ENCODE data around the gene CBFA2T3. TPM values are rescaled to one million over a fixed set of nuclear protein-coding genes. Genes with fewer than 3 reads are reported as not detected.

The CBFA2T3 gene
- total RNA-seq, 1 experiment from 2014 or later, result 13.7 TPM

DNA sequence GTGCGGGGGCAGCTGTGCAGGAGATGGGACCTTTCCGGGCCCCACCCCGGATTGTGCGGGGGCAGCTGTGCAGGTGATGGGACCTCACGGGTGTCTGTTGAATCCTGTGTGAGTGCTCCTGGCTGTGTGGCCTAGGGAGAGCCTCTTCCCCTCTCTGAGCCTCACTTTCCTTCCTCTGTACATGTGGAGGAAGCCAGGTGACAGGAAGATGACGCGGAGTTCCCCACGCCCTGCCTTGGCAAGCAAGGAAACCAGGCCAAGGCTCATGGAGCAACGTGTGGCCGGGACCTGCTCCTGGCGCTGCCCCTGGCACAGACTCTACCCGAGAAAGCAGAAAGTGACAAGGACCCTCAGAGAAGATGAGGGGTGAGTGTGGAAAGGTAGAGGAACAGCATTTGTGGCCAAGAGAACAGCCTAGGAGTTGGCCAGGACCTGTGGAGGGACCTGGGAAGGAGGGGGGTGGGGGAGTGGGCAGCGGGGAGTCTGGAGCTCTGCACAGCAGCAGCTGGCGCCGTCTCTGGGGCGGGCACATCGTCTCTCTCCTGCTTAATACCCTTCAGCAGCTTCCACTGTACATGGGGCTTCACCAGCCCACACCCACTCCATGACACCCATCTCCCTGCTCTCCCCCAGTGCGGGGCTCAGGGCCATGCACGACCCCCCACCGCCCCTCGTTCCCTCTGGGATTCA is 72.2 kb downstream of the CBFA2T3 start:
- intact Hi-C loops (cut with micrococcal nuclease; ENCODE audit: unreplicated experiment), result no loop called here

DNA sequence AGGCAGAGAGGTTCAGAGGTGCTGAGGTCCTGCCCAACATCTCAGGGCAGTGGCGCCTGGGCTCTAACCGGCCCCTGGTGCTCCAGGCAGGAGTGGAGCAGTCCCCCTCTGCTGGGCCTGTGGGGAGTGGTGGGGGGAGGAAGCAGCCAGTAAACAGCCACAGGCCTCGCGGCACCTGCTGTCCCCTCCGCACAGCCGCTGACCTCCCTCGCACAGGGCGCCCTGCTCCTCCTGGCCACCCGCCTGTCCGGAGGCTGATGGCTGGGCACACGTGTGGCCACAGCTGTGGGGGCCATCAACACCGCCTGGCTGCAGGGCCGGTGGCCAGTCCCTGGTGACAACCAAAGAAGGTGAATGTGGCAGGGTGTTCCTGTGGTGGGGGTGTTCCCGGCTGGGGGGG is 73.7 kb downstream of the CBFA2T3 start:
- intact Hi-C loops (cut with micrococcal nuclease; ENCODE audit: unreplicated experiment) (no loop called here), in situ Hi-C loops (cut with HindIII; ENCODE audit: low pct_unique_long_range_greater_than_20kb, low sequenced_read_pairs) (no loop called here)
- BruUV-seq (replicated peaks), result no TSS peak
- Histone ChIP-seq H3K4me3 (ENCODE audit: low read depth in 2 of 2, low read length in 2 of 2) (no peak overlapping the region), H3K27me3 (ENCODE audit: control insufficient read depth, insufficient read depth, low read length) (no peaks in the 10 kb centered on the region), H3K36me3 (ENCODE audit: control insufficient read depth, insufficient read depth, low read length) (no peaks in the 10 kb centered on the region), H3K4me1 (ENCODE audit: control insufficient read depth, insufficient read depth, low read length) (peaks cover 6% of the 10 kb centered on the region; the same call in 1 of the 2 replicates), H3K9me3 (ENCODE audit: control insufficient read depth, insufficient read depth, low read depth, low read length) (no peaks in the 10 kb centered on the region), H3K27ac (ENCODE audit: low read length) (no peak overlapping the region)
- ChIA-PET POLR2A (no interaction called here), CTCF (no interaction called here)
- ATAC-seq, result no peak
- no peak for DNase-seq (ENCODE audit: low read depth, low spot score)
- no peak for TF ChIP-seq SIN3A (IDR thresholded peaks at IDR 0.05; ENCODE audit: borderline replicate concordance, insufficient read depth, low read depth, low read length)
- TF ChIP-seq, protein P1, sequence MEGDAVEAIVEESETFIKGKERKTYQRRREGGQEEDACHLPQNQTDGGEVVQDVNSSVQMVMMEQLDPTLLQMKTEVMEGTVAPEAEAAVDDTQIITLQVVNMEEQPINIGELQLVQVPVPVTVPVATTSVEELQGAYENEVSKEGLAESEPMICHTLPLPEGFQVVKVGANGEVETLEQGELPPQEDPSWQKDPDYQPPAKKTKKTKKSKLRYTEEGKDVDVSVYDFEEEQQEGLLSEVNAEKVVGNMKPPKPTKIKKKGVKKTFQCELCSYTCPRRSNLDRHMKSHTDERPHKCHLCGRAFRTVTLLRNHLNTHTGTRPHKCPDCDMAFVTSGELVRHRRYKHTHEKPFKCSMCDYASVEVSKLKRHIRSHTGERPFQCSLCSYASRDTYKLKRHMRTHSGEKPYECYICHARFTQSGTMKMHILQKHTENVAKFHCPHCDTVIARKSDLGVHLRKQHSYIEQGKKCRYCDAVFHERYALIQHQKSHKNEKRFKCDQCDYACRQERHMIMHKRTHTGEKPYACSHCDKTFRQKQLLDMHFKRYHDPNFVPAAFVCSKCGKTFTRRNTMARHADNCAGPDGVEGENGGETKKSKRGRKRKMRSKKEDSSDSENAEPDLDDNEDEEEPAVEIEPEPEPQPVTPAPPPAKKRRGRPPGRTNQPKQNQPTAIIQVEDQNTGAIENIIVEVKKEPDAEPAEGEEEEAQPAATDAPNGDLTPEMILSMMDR (IDR thresholded peaks at IDR 0.05), result no peak
- TF ChIP-seq POLR2AphosphoS5 (IDR thresholded peaks at IDR 0.05; ENCODE audit: low read depth, low read length), result no peak
- TF ChIP-seq, protein P2, sequence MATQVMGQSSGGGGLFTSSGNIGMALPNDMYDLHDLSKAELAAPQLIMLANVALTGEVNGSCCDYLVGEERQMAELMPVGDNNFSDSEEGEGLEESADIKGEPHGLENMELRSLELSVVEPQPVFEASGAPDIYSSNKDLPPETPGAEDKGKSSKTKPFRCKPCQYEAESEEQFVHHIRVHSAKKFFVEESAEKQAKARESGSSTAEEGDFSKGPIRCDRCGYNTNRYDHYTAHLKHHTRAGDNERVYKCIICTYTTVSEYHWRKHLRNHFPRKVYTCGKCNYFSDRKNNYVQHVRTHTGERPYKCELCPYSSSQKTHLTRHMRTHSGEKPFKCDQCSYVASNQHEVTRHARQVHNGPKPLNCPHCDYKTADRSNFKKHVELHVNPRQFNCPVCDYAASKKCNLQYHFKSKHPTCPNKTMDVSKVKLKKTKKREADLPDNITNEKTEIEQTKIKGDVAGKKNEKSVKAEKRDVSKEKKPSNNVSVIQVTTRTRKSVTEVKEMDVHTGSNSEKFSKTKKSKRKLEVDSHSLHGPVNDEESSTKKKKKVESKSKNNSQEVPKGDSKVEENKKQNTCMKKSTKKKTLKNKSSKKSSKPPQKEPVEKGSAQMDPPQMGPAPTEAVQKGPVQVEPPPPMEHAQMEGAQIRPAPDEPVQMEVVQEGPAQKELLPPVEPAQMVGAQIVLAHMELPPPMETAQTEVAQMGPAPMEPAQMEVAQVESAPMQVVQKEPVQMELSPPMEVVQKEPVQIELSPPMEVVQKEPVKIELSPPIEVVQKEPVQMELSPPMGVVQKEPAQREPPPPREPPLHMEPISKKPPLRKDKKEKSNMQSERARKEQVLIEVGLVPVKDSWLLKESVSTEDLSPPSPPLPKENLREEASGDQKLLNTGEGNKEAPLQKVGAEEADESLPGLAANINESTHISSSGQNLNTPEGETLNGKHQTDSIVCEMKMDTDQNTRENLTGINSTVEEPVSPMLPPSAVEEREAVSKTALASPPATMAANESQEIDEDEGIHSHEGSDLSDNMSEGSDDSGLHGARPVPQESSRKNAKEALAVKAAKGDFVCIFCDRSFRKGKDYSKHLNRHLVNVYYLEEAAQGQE (IDR thresholded peaks at IDR 0.05; ENCODE audit: insufficient read depth in 1 of 2, low read depth in 2 of 2, low read length in 1 of 2), result no peak
- TF ChIP-seq TCF7L2 (IDR thresholded peaks at IDR 0.05; ENCODE audit: low read depth, low read length), result no peak

More for the DNA sequence above, 72.2 kb downstream of the CBFA2T3 start:
- no peak for TF ChIP-seq TCF7L2 (IDR thresholded peaks at IDR 0.05; ENCODE audit: low read depth, low read length)
- TF ChIP-seq, protein P1 (IDR thresholded peaks at IDR 0.05), result no peak
- ChIA-PET POLR2A (no interaction called here), CTCF (no interaction called here)
- Histone ChIP-seq H3K27ac (ENCODE audit: low read length) (no peak overlapping the region), H3K9me3 (ENCODE audit: control insufficient read depth, insufficient read depth, low read depth, low read length) (no peaks in the 10 kb centered on the region), H3K36me3 (ENCODE audit: control insufficient read depth, insufficient read depth, low read length) (no peaks in the 10 kb centered on the region), H3K4me1 (ENCODE audit: control insufficient read depth, insufficient read depth, low read length) (peaks cover 6% of the 10 kb centered on the region; the same call in 1 of the 2 replicates), H3K27me3 (ENCODE audit: control insufficient read depth, insufficient read depth, low read length) (no peaks in the 10 kb centered on the region), H3K4me3 (ENCODE audit: low read depth in 2 of 2, low read length in 2 of 2) (no peak overlapping the region)
- ATAC-seq (no peak), DNase-seq (ENCODE audit: low read depth, low spot score) (no peak)
- in situ Hi-C loops (cut with HindIII; ENCODE audit: low pct_unique_long_range_greater_than_20kb, low sequenced_read_pairs), result no loop called here
- no TSS peak for BruUV-seq (replicated peaks)
